Brain microvascular endothelial cell (primary cell): Measurements from ENCODE around the gene IGSF23.
A peak's percentile ranks its signal among the peaks of the same experiment; 100 is the strongest.
"Not testable (repeated sequence)": the region's sequence is repeated elsewhere in the genome, so short reads cannot be mapped to it uniquely, and the experiment has no call there.

Experiments
- DNase-seq: peaks from one replicate; pipeline ENCODE4 v3.0.0-alpha.2; 2020
- H3K27ac ChIP-seq: fragments of 250-450 bp; sonication (Bioruptor Pico); 2 replicates; pipeline ENCODE4 v1.5.1; 2020; ENCODE audit warnings: mild to moderate bottlenecking, moderate library complexity
- H3K27me3 ChIP-seq: fragments of 250-450 bp; sonication (Bioruptor Pico); replicated peaks from 2 replicates; pipeline ENCODE4 v1.5.1; 2020; ENCODE audit warnings: mild to moderate bottlenecking
- H3K36me3 ChIP-seq: fragments of 250-450 bp; sonication (Bioruptor Pico); replicated peaks from 2 replicates; pipeline ENCODE4 v1.5.1; 2020; ENCODE audit warnings: mild to moderate bottlenecking
- H3K4me3 ChIP-seq: 2 replicates; pipeline ENCODE4 v1.5.1; 2011; ENCODE audit warnings: low read depth, mild to moderate bottlenecking, control low read depth, low read length, moderate library complexity
- in situ Hi-C: cut with HindIII; loops from 2 replicates; pipeline ENCODE4 v1.10.0; 2017; ENCODE audit warnings: low sequenced_read_pairs, low pct_ligation_motif_present
- TF ChIP-seq, protein P1 (sequence below): IDR thresholded peaks from 2 replicates; pipeline ENCODE4 v1.5.1; 2011; ENCODE audit warnings: low read depth, mild to moderate bottlenecking, moderate library complexity, low read length, control low read depth, inconsistent platforms; ENCODE audit errors: missing control alignments

IGSF23 gene

GRCh38 chr19:44610497-44610896, 2.9 kb upstream of the IGSF23 start:
- DNase-seq, H3K27ac ChIP-seq, in situ Hi-C loops, H3K4me3 ChIP-seq, H3K36me3 ChIP-seq, H3K27me3 ChIP-seq: not testable (repeated sequence)
- TF ChIP-seq, protein P1, sequence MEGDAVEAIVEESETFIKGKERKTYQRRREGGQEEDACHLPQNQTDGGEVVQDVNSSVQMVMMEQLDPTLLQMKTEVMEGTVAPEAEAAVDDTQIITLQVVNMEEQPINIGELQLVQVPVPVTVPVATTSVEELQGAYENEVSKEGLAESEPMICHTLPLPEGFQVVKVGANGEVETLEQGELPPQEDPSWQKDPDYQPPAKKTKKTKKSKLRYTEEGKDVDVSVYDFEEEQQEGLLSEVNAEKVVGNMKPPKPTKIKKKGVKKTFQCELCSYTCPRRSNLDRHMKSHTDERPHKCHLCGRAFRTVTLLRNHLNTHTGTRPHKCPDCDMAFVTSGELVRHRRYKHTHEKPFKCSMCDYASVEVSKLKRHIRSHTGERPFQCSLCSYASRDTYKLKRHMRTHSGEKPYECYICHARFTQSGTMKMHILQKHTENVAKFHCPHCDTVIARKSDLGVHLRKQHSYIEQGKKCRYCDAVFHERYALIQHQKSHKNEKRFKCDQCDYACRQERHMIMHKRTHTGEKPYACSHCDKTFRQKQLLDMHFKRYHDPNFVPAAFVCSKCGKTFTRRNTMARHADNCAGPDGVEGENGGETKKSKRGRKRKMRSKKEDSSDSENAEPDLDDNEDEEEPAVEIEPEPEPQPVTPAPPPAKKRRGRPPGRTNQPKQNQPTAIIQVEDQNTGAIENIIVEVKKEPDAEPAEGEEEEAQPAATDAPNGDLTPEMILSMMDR, result peak; percentile 43

- no peaks in the 10 kb centered on the region for H3K27me3 ChIP-seq
- H3K4me3 ChIP-seq, result no peak overlapping the region
- in situ Hi-C loops, result no loop called here
- no peak overlapping the region for H3K27ac ChIP-seq
- no peak for DNase-seq
- no peaks in the 10 kb centered on the region for H3K36me3 ChIP-seq
- TF ChIP-seq, protein P1, result no peak
Observed at GRCh38 chr19:44611812-44612295, 1.5 kb upstream of the IGSF23 start.

DNA sequence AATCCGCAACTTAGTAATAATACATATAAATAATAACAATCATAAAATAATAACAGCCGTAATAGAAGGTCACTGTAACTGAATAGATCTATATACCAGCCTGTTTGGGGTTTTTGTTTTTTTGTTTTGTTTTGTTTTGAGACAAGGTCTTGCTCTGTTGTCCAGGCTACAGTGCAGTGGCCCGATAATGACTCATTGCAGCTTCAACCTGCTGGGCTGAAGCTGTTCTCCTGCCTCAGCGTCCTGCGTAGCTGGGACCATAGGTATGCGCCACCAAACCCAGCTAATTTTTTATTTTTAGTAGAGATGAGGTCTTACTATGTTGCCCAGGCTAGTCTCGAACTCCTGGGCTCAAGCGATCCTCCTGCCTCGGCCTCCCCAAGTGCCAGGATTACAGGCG, 950 bp downstream of the IGSF23 start:
- H3K36me3 ChIP-seq, result no peaks in the 10 kb centered on the region
- DNase-seq, result no peak
- no peaks in the 10 kb centered on the region for H3K27me3 ChIP-seq
- in situ Hi-C loops, result no loop called here
- no peak overlapping the region for H3K27ac ChIP-seq
- TF ChIP-seq, protein P1, result no peak
- no peak overlapping the region for H3K4me3 ChIP-seq

- H3K4me3 ChIP-seq, result no peak overlapping the region
Observed at GRCh38 chr19:44615863-44616247, 2.5 kb downstream of the IGSF23 start.

DNA sequence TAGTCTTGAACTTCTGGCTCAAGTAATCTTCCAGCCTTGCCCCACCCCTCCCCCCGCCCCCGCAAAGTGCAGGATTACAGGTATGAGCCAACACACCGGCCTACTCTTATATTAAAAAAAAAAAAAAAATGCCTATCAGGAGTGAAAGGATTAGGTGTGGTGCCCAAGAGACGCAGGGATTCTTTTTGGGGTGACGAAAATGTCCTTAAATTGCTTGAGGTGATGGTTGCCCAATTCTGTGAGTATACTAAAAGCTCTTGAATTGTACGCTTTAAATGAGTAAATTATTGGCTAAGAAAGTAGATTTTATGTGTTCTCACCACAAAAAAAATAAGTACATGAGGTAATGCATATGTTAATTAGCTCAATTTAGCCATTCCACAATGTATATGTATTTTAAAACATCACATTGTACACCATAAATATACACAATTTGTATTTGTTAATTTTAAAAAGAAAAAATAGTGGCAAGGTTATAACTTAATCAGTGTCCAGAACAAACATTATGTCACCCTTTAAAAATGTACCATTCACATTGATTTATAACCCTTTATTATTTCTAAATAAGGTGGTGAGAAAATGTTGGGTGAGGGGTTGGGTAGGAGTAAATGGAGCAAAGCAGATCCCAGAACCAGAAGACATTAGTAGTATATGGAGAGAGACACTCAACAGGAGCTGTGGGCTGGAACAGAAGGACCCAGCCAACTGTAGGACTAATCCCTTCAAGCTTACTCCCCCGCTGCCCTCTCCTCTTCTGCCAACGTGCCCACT, 3.9 kb downstream of the IGSF23 start:
- H3K27me3 ChIP-seq, result no peaks in the 10 kb centered on the region
- TF ChIP-seq, protein P1, result no peak
- H3K4me3 ChIP-seq, result no peak overlapping the region
- no peaks in the 10 kb centered on the region for H3K36me3 ChIP-seq
- no peak overlapping the region for H3K27ac ChIP-seq
- in situ Hi-C loops, result no loop called here
- DNase-seq, result no peak

More at GRCh38 chr19:44615863-44616247, 2.5 kb downstream of the IGSF23 start:
- Histone ChIP-seq H3K27me3 (no peaks in the 10 kb centered on the region), H3K27ac (no peak overlapping the region), H3K36me3 (no peaks in the 10 kb centered on the region)
- TF ChIP-seq, protein P1, result no peak
- no peak for DNase-seq
- in situ Hi-C loops, result no loop called here
